ENCODE measurements around the gene UGT1A9.

The UGT1A9 gene

DNA sequence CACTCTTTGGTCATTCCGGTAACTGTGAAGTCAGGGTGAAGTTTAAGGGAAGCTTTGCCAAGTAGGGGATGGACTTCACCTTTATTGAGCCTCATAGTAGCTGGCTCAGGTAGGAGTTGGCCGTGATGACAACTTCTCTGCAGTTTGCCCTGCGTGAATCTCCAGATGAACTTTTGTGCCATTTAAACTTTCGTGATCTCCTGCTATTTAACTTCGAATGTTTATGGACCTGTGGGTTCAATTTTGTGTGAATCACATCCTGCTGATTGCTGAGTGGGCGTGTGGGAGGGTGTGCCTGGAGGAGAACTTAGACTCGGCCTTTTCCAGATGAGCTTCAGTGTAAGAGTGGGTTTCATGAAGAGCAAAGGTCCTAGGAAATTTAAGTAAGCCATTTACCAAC lies 92.6 kb downstream of the UGT1A9 start:
- no peak for DNase-seq

DNA sequence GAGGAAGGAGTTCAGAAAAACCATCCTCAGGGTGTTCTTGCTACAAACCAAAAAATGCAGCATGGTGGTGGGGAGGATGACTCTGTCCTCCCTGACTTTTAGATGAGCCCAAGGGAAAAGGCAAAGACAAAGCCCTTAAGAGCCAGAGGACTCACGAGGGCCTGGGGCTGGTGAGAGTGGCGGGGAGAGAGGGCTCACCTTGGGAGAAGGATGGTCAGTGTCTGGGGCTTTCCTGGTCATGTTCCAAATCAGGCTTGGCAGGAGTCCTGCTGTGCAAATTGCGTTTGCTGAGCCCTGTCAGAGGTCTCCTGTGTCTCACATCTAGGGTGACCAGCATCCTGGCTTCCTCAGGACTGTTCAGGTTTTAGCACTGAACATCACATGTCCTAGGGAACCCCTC lies 93.1 kb downstream of the UGT1A9 start:
- DNase-seq = no peak

DNA sequence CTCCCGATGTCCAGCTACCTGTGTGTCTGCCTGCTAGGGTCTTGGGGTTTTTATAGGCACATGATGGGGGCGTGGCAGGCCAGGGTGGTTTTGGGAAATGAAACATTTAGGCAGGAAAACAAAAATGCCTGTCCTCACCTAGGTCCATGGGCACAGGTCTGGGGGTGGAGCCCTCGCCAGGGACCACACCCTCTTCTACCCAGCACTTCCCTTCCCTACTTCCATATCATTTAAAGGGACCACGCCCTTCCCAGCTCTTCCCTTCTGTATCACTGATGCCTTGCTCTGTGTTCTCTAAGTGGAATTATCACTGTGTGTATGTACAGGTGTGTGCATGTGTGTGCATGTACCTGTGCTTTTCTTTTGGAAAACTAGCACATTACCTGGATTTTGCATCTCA lies 94.7 kb downstream of the UGT1A9 start:
- no peak for DNase-seq

DNA sequence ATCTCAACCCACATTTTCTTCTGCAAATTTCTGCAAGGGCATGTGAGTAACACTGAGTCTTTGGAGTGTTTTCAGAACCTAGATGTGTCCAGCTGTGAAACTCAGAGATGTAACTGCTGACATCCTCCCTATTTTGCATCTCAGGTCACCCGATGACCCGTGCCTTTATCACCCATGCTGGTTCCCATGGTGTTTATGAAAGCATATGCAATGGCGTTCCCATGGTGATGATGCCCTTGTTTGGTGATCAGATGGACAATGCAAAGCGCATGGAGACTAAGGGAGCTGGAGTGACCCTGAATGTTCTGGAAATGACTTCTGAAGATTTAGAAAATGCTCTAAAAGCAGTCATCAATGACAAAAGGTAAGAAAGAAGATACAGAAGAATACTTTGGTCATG lies 96.4 kb downstream of the UGT1A9 start:
- peak in 1 of 3 experiments; percentile 8 for DNase-seq

DNA sequence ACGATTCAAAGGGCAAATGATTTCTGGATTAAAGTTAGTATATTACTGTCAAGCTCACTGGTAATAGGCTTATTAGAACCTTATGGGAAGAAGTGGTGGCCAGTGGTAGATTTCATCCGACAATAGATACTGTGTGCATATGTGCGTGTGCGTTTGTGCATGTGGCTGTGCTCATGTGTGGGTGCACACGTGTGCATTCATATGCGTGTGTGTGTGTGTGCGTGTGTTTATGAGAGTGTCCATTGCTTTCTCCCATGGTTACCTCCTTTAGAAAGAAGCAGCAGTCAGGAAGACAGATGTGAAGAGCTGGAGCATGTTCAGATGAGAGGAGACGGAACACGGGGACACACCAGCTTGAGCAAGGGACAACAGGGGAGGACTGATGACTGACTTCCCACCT lies 97.6 kb downstream of the UGT1A9 start:
- no peak for DNase-seq

DNA sequence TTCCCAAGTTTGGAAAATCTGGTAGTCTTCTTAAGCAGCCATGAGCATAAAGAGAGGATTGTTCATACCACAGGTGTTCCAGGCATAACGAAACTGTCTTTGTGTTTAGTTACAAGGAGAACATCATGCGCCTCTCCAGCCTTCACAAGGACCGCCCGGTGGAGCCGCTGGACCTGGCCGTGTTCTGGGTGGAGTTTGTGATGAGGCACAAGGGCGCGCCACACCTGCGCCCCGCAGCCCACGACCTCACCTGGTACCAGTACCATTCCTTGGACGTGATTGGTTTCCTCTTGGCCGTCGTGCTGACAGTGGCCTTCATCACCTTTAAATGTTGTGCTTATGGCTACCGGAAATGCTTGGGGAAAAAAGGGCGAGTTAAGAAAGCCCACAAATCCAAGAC lies 100.5 kb downstream of the UGT1A9 start:
- no peak for DNase-seq

DNA sequence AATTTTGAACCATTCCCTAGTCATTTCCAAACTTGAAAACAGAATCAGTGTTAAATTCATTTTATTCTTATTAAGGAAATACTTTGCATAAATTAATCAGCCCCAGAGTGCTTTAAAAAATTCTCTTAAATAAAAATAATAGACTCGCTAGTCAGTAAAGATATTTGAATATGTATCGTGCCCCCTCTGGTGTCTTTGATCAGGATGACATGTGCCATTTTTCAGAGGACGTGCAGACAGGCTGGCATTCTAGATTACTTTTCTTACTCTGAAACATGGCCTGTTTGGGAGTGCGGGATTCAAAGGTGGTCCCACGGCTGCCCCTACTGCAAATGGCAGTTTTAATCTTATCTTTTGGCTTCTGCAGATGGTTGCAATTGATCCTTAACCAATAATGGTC lies 100.9 kb downstream of the UGT1A9 start:
- DNase-seq = no peak

DNA sequence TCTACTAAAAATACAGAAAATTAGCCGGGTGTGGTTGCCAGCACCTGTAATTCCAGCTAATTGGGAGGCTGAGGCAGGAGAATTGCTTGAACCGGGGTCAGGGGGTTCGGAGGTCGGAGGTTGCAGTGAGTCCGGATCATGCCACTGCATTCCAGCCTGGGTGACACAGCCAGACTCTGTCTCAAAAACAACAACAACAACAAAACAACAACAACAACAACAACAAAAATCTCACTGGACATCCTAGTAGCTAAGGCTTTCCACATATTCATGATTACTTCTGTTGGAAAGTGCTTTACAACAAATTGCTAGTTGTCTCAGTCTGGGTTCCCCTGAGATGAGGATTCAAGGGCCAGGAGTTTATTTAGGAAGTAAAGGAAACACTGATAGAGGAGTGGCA lies 102.2 kb downstream of the UGT1A9 start:
- DNase-seq = no peak

DNA sequence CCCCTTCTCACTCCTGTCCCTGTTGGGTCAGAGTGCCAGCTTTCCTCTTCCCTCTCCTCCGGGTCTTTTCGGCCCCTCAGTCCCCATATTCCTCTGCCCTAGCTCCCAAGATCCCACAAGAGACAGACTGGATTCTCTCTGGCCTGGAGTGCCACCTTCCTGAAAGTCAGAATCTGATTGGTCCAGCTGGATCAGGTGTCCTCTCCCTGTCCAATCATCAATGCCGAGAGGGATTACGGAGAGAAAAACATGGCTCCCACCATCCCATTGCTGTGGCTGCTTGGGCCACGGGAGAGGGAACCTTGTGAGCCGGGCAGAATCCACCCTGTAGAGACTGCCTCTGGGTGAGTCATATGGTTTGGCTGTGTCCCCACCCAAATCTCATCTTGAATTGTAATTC lies 103.7 kb downstream of the UGT1A9 start:
- no peak for DNase-seq

DNA sequence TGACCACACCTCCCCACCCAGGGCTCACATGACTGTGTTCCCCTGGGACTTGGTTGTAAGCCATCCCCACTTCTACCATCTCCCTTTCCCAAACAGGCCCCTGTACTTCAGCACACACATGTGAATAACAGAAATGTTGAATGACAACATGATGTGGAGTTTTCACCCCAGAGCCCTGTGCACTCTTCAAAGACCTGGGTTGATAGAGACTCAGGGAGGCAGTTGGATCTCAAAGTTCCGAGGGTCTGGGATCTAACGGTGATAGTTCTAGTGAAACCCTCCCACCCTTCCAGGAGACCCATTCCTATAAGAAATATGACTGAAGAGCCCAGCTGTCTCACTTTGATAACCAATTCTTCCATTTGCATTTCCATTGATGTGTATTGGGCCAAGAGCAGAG lies 106.3 kb downstream of the UGT1A9 start, which contains the start of gene MROH2A:
TSS of gene MROH2A (plus strand) at position 301 of the 400 bp plus-strand sequence. CDS start 1,029 bp downstream, outside the sequence.
- no peak for DNase-seq

DNA sequence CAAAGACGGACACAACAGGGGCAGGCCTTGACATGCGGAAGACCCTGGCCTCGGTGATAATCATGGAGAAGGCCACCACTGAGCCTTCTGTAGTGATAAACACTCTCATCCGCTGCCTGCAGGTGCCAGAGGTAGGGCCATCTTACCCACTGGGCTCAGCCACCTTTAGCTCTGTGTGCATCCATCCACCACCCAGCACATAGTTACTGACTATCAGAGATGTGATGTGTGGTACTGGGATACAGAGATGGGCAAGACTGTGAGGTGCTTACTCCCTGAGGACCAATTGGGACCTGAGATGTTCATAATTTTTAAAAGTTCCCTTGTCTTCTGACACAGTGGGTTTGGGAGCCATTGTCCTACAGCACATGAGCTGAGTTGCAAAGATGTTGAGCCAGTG lies 108.0 kb downstream of the UGT1A9 start:
- no peak for DNase-seq

DNA sequence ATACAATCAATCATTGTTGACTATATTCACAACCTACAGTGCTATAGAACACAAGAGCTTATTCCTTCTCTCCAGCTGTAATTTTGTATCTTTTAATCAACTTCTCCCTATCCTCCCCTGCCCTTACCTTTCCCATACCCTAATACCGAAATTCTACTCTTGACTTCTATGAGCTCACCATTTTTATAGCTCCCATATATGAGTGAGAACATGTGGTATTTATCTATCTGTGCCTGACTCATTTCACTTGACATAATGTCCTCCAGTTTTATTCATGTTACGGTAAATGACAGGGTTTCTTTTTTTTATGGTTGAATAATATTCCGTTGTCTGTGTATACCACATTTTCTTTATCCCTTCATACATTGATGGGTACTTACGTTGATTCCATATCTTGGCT lies 109.1 kb downstream of the UGT1A9 start:
- DNase-seq = no peak

DNA sequence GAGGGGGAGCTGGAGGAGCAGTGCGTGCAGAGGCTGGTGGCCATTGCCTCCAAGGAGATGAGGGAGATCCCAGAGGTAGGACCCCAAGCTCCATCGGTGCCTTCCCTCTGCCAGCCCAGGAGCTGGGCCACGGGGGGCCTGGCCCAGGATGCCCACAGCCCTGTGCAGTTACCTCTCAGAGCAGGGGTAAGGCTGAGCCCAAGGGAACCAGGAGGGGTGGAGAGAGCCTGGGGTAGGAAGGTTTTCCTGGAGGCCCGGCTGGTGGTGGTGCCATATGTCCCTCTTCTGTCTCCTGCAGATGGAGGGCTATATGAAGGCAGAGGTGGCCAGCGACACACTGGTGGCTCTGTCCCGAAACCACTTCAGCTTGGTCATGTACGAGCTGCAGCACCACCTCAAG lies 117.9 kb downstream of the UGT1A9 start:
- no peak for DNase-seq

DNA sequence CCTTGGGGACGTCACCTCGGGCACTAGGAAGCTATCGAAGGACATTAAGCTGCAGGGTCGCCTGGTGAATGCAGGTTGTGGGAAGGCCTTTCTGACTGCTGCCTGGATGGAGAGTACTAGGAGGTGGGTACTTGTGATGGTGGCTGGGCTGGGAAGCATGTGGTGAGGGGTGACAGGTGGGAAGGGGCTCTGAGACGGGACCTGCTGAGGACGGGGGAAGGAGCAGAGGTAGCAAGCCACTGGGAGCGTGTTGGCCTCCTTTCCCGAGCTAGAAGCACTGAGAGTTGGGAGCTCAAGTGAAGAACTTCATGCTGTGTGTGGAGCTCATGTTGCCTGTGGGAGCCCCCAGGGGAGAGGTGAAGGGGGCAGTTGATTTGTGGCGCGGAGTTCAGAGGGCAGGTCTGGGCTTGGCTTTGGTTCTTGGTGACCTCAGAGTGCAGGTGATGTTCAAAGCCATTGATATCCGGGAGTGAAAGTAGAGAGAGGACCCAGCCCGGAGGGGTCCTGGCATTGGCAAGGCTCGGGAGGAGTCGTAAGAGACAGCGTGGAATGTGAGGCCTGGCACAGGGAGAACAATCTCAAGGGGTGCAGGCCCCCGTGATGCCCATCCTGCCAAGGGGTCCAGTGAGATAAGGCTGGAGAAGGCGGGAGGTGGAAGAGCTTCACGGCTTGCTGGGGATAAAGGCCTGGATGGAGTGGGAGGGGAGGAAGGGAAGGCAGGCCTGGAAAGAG lies 119.6 kb downstream of the UGT1A9 start:
- no peak for DNase-seq

DNA sequence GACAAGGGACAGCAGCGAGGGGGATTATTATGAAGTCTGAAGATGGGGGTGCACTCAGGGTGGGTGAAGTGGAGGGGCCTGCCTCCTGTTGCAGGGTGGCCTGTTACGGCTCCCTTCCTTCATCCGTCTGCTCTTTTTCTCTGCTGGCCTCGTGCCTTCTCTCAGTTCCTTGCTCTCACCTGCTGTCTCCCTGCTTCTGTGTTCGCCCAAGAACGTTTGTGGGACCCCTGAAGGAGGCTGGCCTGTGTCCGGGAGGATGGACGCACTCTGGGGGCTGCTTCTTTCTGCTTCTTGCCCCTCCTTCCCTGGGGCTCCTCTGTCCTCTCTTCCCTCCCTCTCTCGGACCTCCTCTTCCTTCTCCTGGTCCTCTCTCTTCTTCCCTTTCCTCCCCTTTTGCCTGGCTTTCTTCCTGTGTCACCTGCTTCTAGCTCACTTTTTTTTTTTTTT lies 120.2 kb downstream of the UGT1A9 start:
- DNase-seq = no peak

DNA sequence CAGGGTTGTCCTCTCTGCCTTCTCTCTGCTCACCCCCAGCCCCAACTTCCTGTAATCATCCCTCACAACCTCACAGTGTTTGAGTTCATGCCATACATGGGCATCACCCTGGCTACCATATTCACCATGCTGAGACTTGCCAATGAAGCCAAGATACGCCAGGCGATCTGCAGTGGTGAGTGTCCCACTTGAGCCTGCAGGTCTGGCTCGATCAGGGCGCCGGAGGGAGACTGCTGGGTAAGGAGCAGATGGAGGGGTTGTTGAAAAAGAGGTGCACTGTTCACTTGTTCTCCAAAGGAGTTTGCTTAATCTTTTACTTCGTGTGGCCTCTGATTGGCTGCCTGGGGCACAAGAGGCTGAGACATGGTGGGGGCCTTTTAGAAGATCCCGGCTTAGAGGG lies 121.0 kb downstream of the UGT1A9 start:
- no peak for DNase-seq

DNA sequence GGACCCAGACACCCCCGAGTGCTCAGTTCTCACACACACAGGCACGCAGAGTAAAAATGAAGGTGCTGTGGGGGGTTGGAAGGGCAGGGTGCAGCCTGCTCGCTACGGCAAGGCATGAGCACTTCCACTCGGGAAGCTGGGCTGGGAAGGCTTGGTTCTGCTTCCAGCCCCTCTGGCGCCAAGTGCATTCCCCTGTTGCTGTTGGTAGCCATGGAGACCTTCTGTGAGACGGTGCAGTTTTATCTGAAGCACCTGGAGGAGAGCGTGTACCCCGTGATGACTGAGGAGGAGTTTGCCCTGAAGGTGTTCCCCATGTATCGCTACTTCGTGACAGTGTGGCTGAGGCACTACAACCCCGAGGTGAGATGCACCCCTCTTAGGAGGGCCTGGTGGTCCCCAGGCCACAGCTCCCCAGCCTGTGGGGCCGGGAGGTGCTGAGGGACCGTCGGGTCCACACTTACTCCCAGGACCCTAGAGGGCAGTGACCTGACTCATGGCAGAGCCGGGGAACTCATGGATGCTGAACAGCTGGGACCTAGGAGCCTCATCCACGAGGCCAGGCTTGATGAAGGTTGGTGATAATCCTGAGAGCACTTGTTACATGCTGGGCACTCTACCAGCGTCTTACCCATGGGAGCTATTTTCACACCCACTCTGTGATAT lies 121.9 kb downstream of the UGT1A9 start:
- peak; percentile 2 to 59 (median 13) for DNase-seq

DNA sequence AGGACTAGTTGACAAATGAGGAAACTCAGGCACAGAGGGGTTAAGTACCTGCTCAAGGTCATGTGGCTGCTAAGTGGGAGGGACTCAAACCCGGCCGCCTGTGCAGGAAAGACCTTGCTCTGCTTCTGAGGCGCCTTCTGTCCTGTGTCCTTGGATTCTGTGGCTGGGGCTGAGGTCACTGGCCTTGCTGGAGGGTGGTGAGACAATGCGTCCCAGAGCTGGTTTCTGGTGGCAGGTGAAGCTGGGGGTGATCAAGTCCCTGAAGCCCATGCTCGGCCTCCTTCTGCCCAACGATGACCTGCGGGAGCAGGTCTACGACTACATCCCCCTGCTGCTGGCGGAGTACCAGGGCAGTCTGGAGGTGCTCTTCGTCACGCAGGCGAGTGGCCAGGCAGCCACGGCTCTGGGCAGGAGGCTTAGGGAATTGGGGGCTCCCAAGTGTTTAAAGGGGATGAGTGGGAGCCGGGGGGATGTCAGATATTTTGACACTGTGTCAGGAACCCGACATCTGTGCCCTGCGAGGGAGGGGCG lies 122.5 kb downstream of the UGT1A9 start:
- DNase-seq = no peak

DNA sequence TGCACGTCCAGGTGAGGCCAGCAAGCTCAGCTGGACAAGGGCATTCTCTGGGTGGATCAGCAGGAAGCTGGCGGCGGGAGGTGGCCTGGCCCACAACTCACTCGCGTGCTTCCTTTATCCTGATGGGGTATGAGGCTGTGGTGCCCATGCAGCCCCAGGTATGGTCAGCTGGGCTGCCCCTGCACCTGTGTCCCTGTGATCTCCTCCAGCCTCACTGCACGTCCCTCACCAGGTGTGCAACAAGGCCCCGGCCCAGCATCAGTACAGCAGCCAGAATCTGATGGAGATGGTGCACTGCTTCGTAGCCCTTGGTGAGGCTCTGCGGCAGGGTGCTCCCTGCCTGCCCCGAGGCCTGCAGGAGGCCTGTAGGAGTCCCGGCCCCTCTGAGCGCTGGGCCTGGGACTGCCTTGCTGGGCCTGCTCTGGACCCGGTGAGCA lies 124.1 kb downstream of the UGT1A9 start:
- DNase-seq = no peak

DNA sequence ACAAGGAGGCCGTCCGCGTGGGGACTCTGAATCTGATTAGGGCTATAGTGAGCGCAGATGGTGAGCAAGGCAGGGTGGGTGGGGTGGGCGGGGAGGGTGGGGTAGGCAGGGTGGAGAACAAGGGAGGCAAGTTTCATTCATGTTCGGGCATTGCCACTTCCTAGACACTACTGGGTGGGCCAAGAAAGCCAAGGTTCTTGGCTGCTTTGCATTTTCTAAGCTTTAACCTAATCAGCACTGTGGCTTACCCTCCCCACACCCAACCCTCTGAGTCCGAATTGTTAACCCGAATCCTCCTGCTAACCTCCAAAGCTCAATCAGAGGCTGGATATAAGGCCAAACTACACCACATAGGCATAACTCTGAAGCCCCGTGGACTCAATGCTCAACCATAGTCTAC lies 124.6 kb downstream of the UGT1A9 start:
- DNase-seq = no peak

DNA sequence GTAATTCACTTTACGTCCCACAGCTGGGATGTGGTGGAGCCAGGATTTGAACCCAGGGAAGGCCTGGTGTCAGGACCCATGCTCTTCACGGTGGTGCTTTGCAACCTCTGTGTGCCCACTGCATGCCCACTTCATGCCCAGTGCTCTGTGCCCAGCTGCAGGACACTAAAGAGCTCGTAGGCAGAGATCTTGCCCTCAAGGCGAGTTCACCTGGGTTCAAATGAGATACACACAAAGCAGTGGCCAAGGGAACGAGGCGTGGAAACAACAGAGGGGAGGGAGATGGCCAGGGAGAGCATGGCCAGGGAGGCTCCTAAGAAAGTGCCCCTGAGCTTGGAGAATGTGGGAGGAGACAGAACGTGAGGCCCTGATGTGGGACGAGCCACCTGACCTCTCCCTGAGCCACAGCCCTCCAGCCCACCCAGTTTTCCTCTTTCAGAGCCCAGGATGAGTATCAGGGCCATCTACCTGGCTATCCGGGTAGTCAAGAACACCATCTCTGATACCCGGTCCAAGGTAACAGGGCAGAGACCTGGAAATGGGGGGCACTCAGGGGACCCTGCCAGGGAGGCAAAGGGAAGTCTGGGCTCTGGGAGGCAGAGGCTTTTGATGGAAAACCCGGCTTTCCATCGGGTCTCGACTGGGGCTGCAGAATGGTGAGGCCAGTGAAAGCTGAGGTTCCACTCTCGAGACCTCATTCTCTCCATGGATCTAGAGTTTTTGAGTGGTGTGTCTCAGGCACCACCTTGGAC lies 126.8 kb downstream of the UGT1A9 start:
- DNase-seq = no peak

DNA sequence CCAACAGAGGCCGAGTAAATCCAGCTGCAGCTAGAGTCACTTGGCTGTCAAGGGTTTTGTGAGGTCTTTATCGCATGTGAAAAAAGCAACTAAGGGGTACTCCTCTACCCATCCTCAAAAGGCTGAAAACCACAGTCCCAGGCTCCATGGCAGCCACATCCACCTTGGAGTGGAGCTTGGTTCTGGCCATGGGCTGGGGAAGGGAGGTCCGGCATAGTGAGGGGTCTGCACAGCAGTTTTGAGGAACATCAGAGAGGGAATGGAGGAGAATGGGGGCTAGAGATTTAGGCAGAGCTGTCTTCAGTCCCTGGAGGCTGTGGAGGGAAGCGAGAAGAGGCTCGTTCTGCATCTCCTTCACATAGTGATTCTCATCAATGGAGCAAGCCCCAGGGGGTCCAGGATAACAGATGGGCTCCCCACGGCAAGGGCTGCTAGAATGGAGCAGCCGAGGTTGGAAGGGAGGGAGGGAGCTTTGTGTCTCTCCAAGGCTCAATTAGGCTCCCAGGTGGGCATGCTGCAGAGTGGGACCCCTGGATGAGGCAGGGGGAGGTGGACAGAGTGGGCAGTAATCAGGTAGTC lies 127.5 kb downstream of the UGT1A9 start:
- no peak for DNase-seq

DNA sequence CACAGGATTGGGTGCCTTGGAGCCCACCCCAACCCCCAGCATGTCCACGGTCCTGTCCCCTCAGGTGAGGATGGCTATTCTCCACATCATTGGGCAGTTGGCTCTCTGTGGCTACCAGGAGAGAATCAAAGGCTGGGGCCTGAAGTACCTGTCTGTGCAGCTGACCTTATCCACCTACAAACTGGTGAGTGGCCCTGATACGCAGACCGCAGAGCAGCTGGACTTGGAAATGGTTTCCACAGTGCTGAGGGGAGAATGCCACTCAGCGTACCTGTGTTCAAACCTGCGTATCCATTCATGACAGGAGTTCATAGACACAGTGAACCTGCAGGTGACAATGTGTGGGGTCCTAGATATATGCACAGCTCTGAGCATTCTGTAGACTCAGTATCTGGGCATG lies 128.0 kb downstream of the UGT1A9 start:
- no peak for DNase-seq

All from NCI-H1417 (cell line).